Progenitor cell of endocrine pancreas (in vitro differentiated cells): ENCODE results near the gene PCDHGB7. TPM values are rescaled to one million over a fixed set of nuclear protein-coding genes. Genes with fewer than 3 reads are reported as not detected.
"Not testable (repeated sequence)": the region's sequence is repeated elsewhere in the genome, so short reads cannot be mapped to it uniquely, and the experiment has no call there.

ENCODE experiments used
- DNase-seq: peaks from one replicate; pipeline ENCODE4 v3.0.0; 2021; ENCODE audit warnings: low spot score; ENCODE audit not compliant: unreplicated experiment
- H3K27ac Mint-ChIP-seq: 2 replicates; pipeline ENCODE4 v1.8.0; 2021; ENCODE audit warnings: mild to moderate bottlenecking, moderate library complexity, mixed read lengths
- H3K27me3 Mint-ChIP-seq: 2 replicates; pipeline ENCODE4 v1.8.0; 2021; ENCODE audit warnings: mixed read lengths
- H3K36me3 Mint-ChIP-seq: 2 replicates; pipeline ENCODE4 v1.8.0; 2022; ENCODE audit warnings: mixed read lengths; ENCODE audit not compliant: insufficient read depth
- H3K4me1 Mint-ChIP-seq: 2 replicates; pipeline ENCODE4 v1.8.0; 2021; ENCODE audit warnings: low read depth, mixed read lengths
- H3K4me3 Mint-ChIP-seq: 2 replicates; pipeline ENCODE4 v1.8.0; 2021; ENCODE audit warnings: low read depth, mild to moderate bottlenecking, moderate library complexity, mixed read lengths
- H3K9me3 Mint-ChIP-seq: 2 replicates; pipeline ENCODE4 v1.8.0; 2021; ENCODE audit warnings: low read depth, mixed read lengths
- CTCF ChIP-seq: fragments of 200-600 bp; sonication (generic); IDR thresholded peaks from one replicate; pipeline ENCODE4 v1.5.0; 2021; ENCODE audit warnings: antibody characterized with exemption, mild to moderate bottlenecking; ENCODE audit not compliant: unreplicated experiment
- total RNA-seq: library from RNA; stranded (reverse); gene quantifications from 2 replicates; pipeline ENCODE4 v1.2.1, GENCODE V29; 2021

PCDHGB7 gene
- total RNA-seq, 1 donor from 2014 or later: 6.0 TPM

GRCh38 chr5:141412854-141413539, 4.5 kb upstream of the PCDHGB7 start, which contains the start of gene PCDHGA10:
TSS of gene PCDHGA10 (plus strand) at chr5:141412987. CDS start at chr5:141413176, 189 bp downstream.
- H3K4me1 Mint-ChIP-seq: peaks cover 2% of the 10 kb centered on the region
- H3K4me3 Mint-ChIP-seq: peak within 1 kb of the TSS; percentile 80
- no peaks in the 10 kb centered on the region for H3K27me3 Mint-ChIP-seq
- H3K36me3 Mint-ChIP-seq: peaks cover 63% of the 10 kb centered on the region
- H3K27ac Mint-ChIP-seq: peak within 1 kb of the TSS; percentile 96
- peaks cover 45% of the 10 kb centered on the region for H3K9me3 Mint-ChIP-seq
- TF ChIP-seq CTCF: peak; percentile 68
- no peak for DNase-seq

GRCh38 chr5:141413540-141414069, 3.9 kb upstream of the PCDHGB7 start:
- Mint-ChIP-seq H3K9me3 (peaks cover 48% of the 10 kb centered on the region), H3K27ac (peak overlapping the region; percentile 96), H3K4me3 (peak overlapping the region; percentile 80), H3K27me3 (no peaks in the 10 kb centered on the region), H3K36me3 (peaks cover 66% of the 10 kb centered on the region), H3K4me1 (no peaks in the 10 kb centered on the region)
- DNase-seq: no peak
- no peak for TF ChIP-seq CTCF

- H3K4me1 Mint-ChIP-seq, H3K4me3 Mint-ChIP-seq, DNase-seq, H3K27me3 Mint-ChIP-seq: not testable (repeated sequence)
- Mint-ChIP-seq H3K27ac (peak overlapping the region; percentile 39), H3K9me3 (peaks cover 45% of the 10 kb centered on the region), H3K36me3 (peaks cover 63% of the 10 kb centered on the region)
Measured at GRCh38 chr5:141414548-141415274, 2.8 kb upstream of the PCDHGB7 start.

GRCh38 chr5:141415275-141415618, 2.2 kb upstream of the PCDHGB7 start:
- not testable (repeated sequence) for H3K4me3 Mint-ChIP-seq, H3K4me1 Mint-ChIP-seq, H3K27ac Mint-ChIP-seq, DNase-seq, H3K27me3 Mint-ChIP-seq
- H3K36me3 Mint-ChIP-seq: peaks cover 65% of the 10 kb centered on the region
- H3K9me3 Mint-ChIP-seq: peaks cover 46% of the 10 kb centered on the region

- peak overlapping the region; percentile 91 for H3K27ac Mint-ChIP-seq
- H3K4me3 Mint-ChIP-seq: no peak overlapping the region
- H3K9me3 Mint-ChIP-seq: peaks cover 52% of the 10 kb centered on the region
- H3K27me3 Mint-ChIP-seq: no peaks in the 10 kb centered on the region
- DNase-seq: no peak
- H3K36me3 Mint-ChIP-seq: peaks cover 67% of the 10 kb centered on the region
- H3K4me1 Mint-ChIP-seq: no peaks in the 10 kb centered on the region
- TF ChIP-seq CTCF: no peak
Measured at GRCh38 chr5:141419074-141419880, 1.8 kb downstream of the PCDHGB7 start.
